Brain microvascular endothelial cell (primary cell): ENCODE measurements around the gene GATB.
A peak's percentile ranks its signal among the peaks of the same experiment; 100 is the strongest.

Experiments used
- DNase-seq: peaks from one replicate; pipeline ENCODE4 v3.0.0-alpha.2; 2020
- H3K27ac ChIP-seq: fragments of 250-450 bp; sonication (Bioruptor Pico); 2 replicates; pipeline ENCODE4 v1.5.1; 2020; ENCODE audit warnings: mild to moderate bottlenecking, moderate library complexity
- H3K27me3 ChIP-seq: fragments of 250-450 bp; sonication (Bioruptor Pico); replicated peaks from 2 replicates; pipeline ENCODE4 v1.5.1; 2020; ENCODE audit warnings: mild to moderate bottlenecking
- H3K36me3 ChIP-seq: fragments of 250-450 bp; sonication (Bioruptor Pico); replicated peaks from 2 replicates; pipeline ENCODE4 v1.5.1; 2020; ENCODE audit warnings: mild to moderate bottlenecking
- H3K4me3 ChIP-seq: 2 replicates; pipeline ENCODE4 v1.5.1; 2011; ENCODE audit warnings: low read depth, mild to moderate bottlenecking, control low read depth, low read length, moderate library complexity
- in situ Hi-C: cut with HindIII; loops from 2 replicates; pipeline ENCODE4 v1.10.0; 2017; ENCODE audit warnings: low sequenced_read_pairs, low pct_ligation_motif_present
- TF ChIP-seq, protein P1 (sequence below): IDR thresholded peaks from 2 replicates; pipeline ENCODE4 v1.5.1; 2011; ENCODE audit warnings: low read depth, mild to moderate bottlenecking, moderate library complexity, low read length, control low read depth, inconsistent platforms; ENCODE audit errors: missing control alignments

GATB gene, protein sequence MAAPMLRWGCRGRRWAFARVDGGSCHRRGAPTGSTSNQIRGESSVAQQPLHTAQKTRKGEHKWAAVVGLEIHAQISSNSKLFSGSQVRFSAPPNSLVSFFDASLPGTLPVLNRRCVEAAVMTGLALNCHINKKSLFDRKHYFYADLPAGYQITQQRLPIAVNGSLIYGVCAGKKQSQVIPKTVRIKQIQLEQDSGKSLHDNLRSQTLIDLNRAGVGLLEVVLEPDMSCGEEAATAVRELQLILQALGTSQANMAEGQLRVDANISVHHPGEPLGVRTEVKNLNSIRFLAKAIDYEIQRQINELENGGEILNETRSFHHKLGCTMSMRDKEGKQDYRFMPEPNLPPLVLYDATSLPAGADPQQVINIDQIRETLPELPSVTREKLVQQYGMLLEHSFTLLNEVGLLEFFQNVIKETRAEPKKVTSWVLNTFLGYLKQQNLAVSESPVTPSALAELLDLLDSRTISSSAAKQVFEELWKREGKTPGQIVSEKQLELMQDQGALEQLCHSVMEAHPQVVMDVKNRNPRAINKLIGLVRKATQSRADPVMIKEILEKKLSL

DNA sequence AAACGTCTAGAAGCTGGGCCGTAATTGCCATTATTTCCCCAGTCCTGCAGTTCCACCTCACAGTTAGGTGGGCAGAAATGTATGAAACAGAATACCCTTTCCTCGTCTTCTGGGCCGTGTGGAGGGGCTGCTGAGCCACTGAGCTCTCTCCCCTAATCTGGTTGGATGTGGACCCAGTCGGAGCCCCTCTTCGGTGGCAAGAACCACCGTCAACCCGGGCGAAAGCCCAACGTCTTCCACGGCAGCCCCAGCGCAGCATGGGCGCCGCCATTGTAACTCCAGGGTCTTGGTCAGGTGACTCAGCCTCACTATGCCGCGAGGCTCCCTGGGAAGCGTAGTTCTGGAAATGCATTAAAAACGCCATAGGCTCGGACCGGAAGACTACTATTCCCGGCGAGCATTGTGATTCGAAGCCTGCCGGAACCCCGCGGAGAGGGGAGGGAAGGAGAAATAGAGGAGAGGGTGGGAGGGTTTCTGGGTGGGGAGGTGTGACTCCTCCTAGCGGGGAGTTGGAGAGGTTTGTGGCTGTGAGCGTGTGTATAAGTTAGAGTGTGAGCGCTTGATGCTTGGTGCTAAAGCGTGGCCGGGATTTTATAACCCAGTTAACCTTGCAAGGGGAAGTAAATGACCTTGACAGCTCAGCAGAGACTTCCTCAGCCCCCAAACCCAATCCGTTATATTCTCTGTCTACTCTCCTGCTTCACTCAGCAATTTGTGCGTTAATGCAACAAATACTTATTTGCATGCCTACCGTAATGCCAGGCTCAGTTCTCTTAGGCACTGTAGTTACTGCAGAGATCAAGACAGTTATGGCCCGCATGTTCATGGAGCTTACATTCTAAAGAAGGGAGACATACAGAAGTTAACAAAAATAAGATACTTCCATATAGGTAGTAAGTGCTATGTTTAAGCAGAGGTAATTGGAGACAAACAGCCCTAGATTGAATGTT is at the start of gene GATB:
Gene GATB, minus strand, starts transcription at position 296 of the 950 bp plus-strand sequence. Its CDS starts 25 bp downstream, at position 271.
- in situ Hi-C loops: no loop called here
- Histone ChIP-seq H3K4me3 (peak within 1 kb of the TSS; percentile 78), H3K27ac (peak within 1 kb of the TSS; percentile 76), H3K27me3 (no peaks in the 10 kb centered on the region), H3K36me3 (no peaks in the 10 kb centered on the region)
- TF ChIP-seq, protein P1, sequence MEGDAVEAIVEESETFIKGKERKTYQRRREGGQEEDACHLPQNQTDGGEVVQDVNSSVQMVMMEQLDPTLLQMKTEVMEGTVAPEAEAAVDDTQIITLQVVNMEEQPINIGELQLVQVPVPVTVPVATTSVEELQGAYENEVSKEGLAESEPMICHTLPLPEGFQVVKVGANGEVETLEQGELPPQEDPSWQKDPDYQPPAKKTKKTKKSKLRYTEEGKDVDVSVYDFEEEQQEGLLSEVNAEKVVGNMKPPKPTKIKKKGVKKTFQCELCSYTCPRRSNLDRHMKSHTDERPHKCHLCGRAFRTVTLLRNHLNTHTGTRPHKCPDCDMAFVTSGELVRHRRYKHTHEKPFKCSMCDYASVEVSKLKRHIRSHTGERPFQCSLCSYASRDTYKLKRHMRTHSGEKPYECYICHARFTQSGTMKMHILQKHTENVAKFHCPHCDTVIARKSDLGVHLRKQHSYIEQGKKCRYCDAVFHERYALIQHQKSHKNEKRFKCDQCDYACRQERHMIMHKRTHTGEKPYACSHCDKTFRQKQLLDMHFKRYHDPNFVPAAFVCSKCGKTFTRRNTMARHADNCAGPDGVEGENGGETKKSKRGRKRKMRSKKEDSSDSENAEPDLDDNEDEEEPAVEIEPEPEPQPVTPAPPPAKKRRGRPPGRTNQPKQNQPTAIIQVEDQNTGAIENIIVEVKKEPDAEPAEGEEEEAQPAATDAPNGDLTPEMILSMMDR: peak; percentile 69
- peak; percentile 98 for DNase-seq

DNA sequence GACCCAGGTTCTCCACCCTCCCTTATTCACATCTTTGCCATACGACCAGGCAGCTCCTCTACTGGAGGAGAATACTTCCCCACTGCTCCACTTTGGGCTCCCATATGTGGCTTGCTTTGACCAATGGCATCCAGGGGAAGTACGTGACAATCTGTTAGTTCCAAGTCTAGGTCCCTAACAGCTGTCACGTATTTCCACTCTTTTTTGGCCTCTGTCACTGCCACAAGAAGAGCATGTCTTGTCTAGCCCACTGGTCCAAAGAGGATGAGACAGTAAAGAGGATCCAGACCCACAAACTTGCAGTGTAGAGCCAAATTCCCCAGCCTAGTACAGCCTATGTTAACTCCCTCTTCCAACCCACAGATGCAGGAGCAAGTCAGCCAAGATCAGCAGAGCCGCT is 49.7 kb upstream of the GATB start:
- H3K36me3 ChIP-seq: no peaks in the 10 kb centered on the region
- H3K27me3 ChIP-seq: no peaks in the 10 kb centered on the region
- no peak for DNase-seq
- no peak overlapping the region for H3K4me3 ChIP-seq
- no peak overlapping the region for H3K27ac ChIP-seq
- in situ Hi-C loops: no loop called here
- TF ChIP-seq, protein P1: no peak

DNA sequence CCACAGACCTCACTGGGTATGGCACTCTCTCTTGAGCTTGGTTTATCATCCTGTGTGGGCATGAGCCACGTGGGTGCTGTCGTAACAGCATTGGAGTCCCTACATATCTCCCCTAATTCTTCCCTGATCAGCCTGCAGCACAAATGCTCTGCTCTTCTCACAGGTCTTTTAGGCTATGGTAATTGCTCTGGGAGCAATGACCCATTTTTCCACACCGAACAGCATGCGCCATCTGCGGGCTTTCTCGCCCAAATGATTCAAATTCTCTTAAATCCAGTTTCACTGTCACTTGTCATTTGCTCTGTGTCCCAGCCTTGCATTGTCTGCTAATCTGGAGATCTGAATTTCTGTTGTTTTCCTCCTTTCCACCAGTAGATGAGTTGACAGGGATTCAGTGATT is 48.9 kb upstream of the GATB start:
- TF ChIP-seq, protein P1: no peak
- in situ Hi-C loops: no loop called here
- H3K4me3 ChIP-seq: no peak overlapping the region

DNA sequence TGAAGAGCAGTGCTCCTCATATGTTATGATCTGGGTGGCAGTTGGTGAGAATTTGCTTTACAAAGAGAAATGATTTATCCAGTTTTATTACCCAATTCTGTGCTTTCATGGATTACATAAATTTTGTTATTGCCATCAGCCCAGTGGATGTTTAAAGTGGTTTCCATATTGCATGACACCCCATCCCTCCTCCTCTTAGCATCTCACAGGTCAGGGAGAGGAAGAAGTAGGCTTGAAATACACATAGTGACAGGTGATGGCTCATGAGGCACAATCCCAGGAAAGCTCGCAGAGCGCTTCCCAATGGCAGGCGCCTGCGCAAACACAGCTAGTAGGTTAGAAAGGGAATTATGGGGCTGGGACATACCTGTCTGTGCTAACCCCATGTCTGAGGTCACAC is 47.7 kb upstream of the GATB start:
- no peaks in the 10 kb centered on the region for H3K27me3 ChIP-seq
- in situ Hi-C loops: no loop called here
- no peaks in the 10 kb centered on the region for H3K36me3 ChIP-seq
- H3K4me3 ChIP-seq: no peak overlapping the region
- TF ChIP-seq, protein P1: no peak
- no peak overlapping the region for H3K27ac ChIP-seq
- no peak for DNase-seq

More for the DNA sequence above, 48.9 kb upstream of the GATB start:
- DNase-seq: no peak
- H3K27me3 ChIP-seq: no peaks in the 10 kb centered on the region
- H3K27ac ChIP-seq: no peak overlapping the region
- no peaks in the 10 kb centered on the region for H3K36me3 ChIP-seq

DNA sequence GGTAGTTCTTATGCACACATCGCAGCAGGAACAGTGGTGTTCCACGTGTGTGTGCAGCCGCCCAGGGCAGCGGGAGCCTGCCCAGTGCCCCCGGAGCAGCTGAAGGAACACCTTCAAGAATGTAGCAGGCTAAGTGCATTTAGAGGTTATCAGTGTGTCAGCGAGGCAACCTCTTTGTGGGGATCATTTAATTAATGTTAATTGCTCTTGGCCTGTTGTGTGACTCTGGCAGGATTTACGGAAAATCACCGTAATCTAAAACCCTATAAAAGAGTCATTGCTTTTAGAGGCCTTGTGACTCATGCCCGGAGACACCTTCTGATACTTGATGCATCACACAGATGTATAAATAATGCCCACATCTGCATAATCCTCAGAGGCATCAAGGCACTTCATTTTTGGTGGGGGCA is 47.3 kb upstream of the GATB start:
- no peak overlapping the region for H3K4me3 ChIP-seq
- DNase-seq: no peak
- no peaks in the 10 kb centered on the region for H3K27me3 ChIP-seq
- in situ Hi-C loops: no loop called here
- no peaks in the 10 kb centered on the region for H3K36me3 ChIP-seq
- TF ChIP-seq, protein P1: no peak
- H3K27ac ChIP-seq: no peak overlapping the region
